B cell (primary cell): Measurements from ENCODE around the gene GSTO2. TPM values are rescaled to one million over a fixed set of nuclear protein-coding genes. Genes with fewer than 3 reads are reported as not detected.

Experiments used
- ATAC-seq: fragments of 200-7000 bp; cut with Tn5 transposase; one replicate; pipeline ENCODE4 v1.10.0; 2021; ENCODE audit warnings: low read depth, mild to moderate bottlenecking, moderate number of reproducible peaks, moderate library complexity
- CTCF ChIA-PET: fragments of 350-600 bp; sonication (Branson Sonifier 250); formaldehyde crosslinking; loops from one replicate; lab custom pipeline; 2021; ENCODE audit warnings: antibody characterized with exemption, inconsistent platforms; lab: Charles Lee
- POLR2A ChIA-PET: fragments of 350-600 bp; sonication (Branson Sonifier 250); formaldehyde crosslinking; loops from one replicate; lab custom pipeline; 2021; ENCODE audit warnings: antibody characterized with exemption; lab: Charles Lee
- DNase-seq: peaks from one replicate; pipeline ENCODE4 v3.0.0; 2013
- H2AFZ ChIP-seq: 2 replicates; pipeline ENCODE4 v1.6.1; 2012; ENCODE audit warnings: mild to moderate bottlenecking, low read depth, low read length; ENCODE audit not compliant: insufficient read depth, poor library complexity, severe bottlenecking
- H3K27ac ChIP-seq, 2 donors: 1 replicate in 1 of 2; 2 replicates in 1 of 2; pipeline ENCODE4 v1.5.1; 2012 to 2013; ENCODE audit warnings: low read length in 2 of 2, mild to moderate bottlenecking in 2 of 2, moderate library complexity in 1 of 2
- H3K27me3 ChIP-seq, 4 experiments: fragments of 200-600 bp in 1 of 4; sonication (generic) in 1 of 4; replicated peaks in 1 of 4; 1 replicate in 2 of 4; 2 replicates in 2 of 4; pipeline versions ENCODE4 v1.6.1 to v1.7.0; 2013 to 2016; ENCODE audit warnings: low read length in 3 of 4, mild to moderate bottlenecking in 2 of 4, mixed read lengths in 1 of 4, moderate library complexity in 1 of 4; ENCODE audit not compliant: insufficient read depth in 4 of 4, control insufficient read depth in 3 of 4; ENCODE audit errors: control extremely low read depth in 1 of 4
- H3K36me3 ChIP-seq, 2 experiments: replicated peaks in 1 of 2; 1 replicate in 1 of 2; 2 replicates in 1 of 2; pipeline versions ENCODE4 v1.6.1 to v1.7.1; 2013; ENCODE audit warnings: low read length in 1 of 2; ENCODE audit not compliant: insufficient read depth in 2 of 2, control insufficient read depth in 1 of 2; ENCODE audit errors: control extremely low read depth in 1 of 2, extremely low read depth in 1 of 2
- H3K4me1 ChIP-seq, 2 donors: fragments of 200-600 bp in 1 of 2; sonication (generic) in 1 of 2; 1 replicate in 1 of 2; 2 replicates in 1 of 2; pipeline versions ENCODE4 v1.5.1 to v1.6.1; 2013 to 2017; ENCODE audit warnings: low read length in 2 of 2; ENCODE audit not compliant: control insufficient read depth in 2 of 2, insufficient read depth in 2 of 2
- H3K4me2 ChIP-seq: replicated peaks from 2 replicates; pipeline ENCODE3; 2012; ENCODE audit warnings: mild to moderate bottlenecking, low read depth, low read length; ENCODE audit not compliant: poor library complexity, severe bottlenecking
- H3K4me3 ChIP-seq, 5 experiments: fragments of 200-600 bp in 1 of 5; sonication (generic) in 1 of 5; 1 replicate in 3 of 5; 2 replicates in 2 of 5; pipeline versions ENCODE4 v1.5.1 to v1.7.0; 2011 to 2016; ENCODE audit warnings: low read length in 4 of 5, mild to moderate bottlenecking in 4 of 5, low read depth in 2 of 5, control low read depth in 1 of 5, moderate library complexity in 1 of 5; ENCODE audit not compliant: insufficient read depth in 1 of 5; ENCODE audit errors: control extremely low read depth in 1 of 5, extremely low read depth in 1 of 5
- H3K79me2 ChIP-seq: fragments of 200-600 bp; sonication (generic); one replicate; pipeline ENCODE4 v1.6.0; 2016; ENCODE audit warnings: low read length; ENCODE audit not compliant: control insufficient read depth, insufficient read depth
- H3K9ac ChIP-seq: fragments of 200-600 bp; sonication (generic); 2 replicates; pipeline ENCODE4 v1.6.1; 2017; ENCODE audit warnings: mild to moderate bottlenecking, low read length, moderate library complexity
- H3K9me3 ChIP-seq, 3 donors: one replicate each; pipeline versions ENCODE4 v1.6.1 to v1.7.1; 2013; ENCODE audit warnings: low read length in 2 of 3; ENCODE audit not compliant: control insufficient read depth in 2 of 3, insufficient read depth in 1 of 3; ENCODE audit errors: control extremely low read depth in 1 of 3
- H4K20me1 ChIP-seq: 2 replicates; pipeline ENCODE4 v1.6.0; 2012; ENCODE audit warnings: mild to moderate bottlenecking, low read length; ENCODE audit not compliant: insufficient read depth, control insufficient read depth, poor library complexity, severe bottlenecking
- H3K27ac Mint-ChIP-seq: one replicate; pipeline ENCODE4 v1.8.0; 2021; ENCODE audit warnings: mixed read lengths
- H3K27me3 Mint-ChIP-seq: one replicate; pipeline ENCODE4 v1.8.0; 2021; ENCODE audit warnings: mixed read lengths
- H3K4me1 Mint-ChIP-seq: one replicate; pipeline ENCODE4 v1.8.0; 2021; ENCODE audit warnings: mixed read lengths
- H3K4me3 Mint-ChIP-seq: one replicate; pipeline ENCODE4 v1.8.0; 2021; ENCODE audit warnings: mixed read lengths
- H3K9me3 Mint-ChIP-seq: one replicate; pipeline ENCODE4 v1.8.0; 2022; ENCODE audit warnings: mixed read lengths; ENCODE audit not compliant: insufficient read depth
- EZH2 ChIP-seq: IDR thresholded peaks from 2 replicates; pipeline ENCODE4 v1.6.1; 2012; ENCODE audit warnings: borderline replicate concordance, low read depth, mild to moderate bottlenecking, moderate library complexity, low read length; ENCODE audit not compliant: insufficient read depth, poor library complexity, severe bottlenecking
- WGBS: methylation state at CpG from one replicate; pipeline ENCODE4 v1.1.5; 2013; ENCODE audit warnings: missing lambda C conversion rate; ENCODE audit not compliant: insufficient coverage; 5-methylcytosine and 5-hydroxymethylcytosine counted together
- intact Hi-C: fragments of 100-400 bp; cut with micrococcal nuclease; formaldehyde crosslinking; loops from one replicate; pipeline ENCODE4 v1.10.0; 2022
- polyA plus RNA-seq: library from polyadenylated mRNA; depleted of rRNA; stranded (reverse); fragments of >200 nt; gene quantifications from 2 replicates; pipeline ENCODE4 v1.2.3, GENCODE V29; 2012
- total RNA-seq, 2 donors: library from RNA; stranded (reverse); fragments of 120-200 nt in 1 of 2; gene quantifications; 1 replicate in 1 of 2; 2 replicates in 1 of 2; pipeline versions ENCODE4 v1.2.3 to v1.2.4, GENCODE V29; 2013 to 2022
- TF ChIP-seq, protein P1 (sequence below): fragments of 200-600 bp; IDR thresholded peaks from one replicate; pipeline ENCODE4 v1.8.0; 2022; ENCODE audit warnings: antibody characterized with exemption, mild to moderate bottlenecking

The GSTO2 gene
- total and polyA plus RNA-seq, 2 donors (not counting 1 experiment from before 2014, with no cell fraction given): 0.16 to 0.89 TPM

DNA sequence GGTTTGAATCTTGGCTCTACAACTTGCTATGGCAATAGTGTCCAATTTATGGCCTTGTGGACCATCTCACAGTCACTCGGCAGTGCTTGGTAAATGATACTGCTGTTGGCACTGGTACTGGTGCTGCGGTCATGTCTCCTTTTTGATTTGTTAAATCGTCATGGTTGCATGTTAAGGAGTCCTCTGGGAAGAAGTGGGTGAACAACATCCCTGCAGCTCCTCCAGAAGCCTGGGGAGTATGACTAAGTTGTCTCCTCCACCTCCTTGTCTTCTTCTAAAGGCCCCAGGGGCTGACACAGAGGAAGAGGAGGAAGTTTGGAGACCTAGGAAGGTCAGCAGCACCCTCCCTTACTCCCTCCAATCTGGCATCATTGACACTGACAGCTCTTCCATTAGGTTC is 60.8 kb downstream of the GSTO2 start:
- H3K4me3 Mint-ChIP-seq: peak overlapping the region; percentile 5
- TF ChIP-seq EZH2: no peak
- TF ChIP-seq, protein P1, sequence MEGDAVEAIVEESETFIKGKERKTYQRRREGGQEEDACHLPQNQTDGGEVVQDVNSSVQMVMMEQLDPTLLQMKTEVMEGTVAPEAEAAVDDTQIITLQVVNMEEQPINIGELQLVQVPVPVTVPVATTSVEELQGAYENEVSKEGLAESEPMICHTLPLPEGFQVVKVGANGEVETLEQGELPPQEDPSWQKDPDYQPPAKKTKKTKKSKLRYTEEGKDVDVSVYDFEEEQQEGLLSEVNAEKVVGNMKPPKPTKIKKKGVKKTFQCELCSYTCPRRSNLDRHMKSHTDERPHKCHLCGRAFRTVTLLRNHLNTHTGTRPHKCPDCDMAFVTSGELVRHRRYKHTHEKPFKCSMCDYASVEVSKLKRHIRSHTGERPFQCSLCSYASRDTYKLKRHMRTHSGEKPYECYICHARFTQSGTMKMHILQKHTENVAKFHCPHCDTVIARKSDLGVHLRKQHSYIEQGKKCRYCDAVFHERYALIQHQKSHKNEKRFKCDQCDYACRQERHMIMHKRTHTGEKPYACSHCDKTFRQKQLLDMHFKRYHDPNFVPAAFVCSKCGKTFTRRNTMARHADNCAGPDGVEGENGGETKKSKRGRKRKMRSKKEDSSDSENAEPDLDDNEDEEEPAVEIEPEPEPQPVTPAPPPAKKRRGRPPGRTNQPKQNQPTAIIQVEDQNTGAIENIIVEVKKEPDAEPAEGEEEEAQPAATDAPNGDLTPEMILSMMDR: no peak
- peaks cover 97% of the 10 kb centered on the region for H3K4me1 Mint-ChIP-seq
- no peak for DNase-seq
- intact Hi-C loops: loop anchor here (1.0 kb wide), 1 partner anchor 8 kb away; no protein-coding TSS in a partner anchor
- peaks cover 74 to 92% of the 10 kb centered on the region in 2 donors for H3K4me1 ChIP-seq
- no peak for ATAC-seq
- POLR2A ChIA-PET: interaction anchor here (1.1 to 2.1 kb wide), 3 partner anchors 8 to 22 kb away, joined by 3 to 15 read pairs (median 3); partner anchors contain the start of gene ITPRIP
- peaks cover 0 to 22% of the 10 kb centered on the region in 2 experiments for H3K36me3 ChIP-seq
- H3K27me3 Mint-ChIP-seq: no peaks in the 10 kb centered on the region
- peak overlapping the region; percentile 89 for H3K27ac Mint-ChIP-seq
- H3K9me3 ChIP-seq: no peaks in the 10 kb centered on the region
- no peak overlapping the region for H2AFZ ChIP-seq
- peaks cover 100% of the 10 kb centered on the region for H3K79me2 ChIP-seq
- H3K4me2 ChIP-seq: peak overlapping the region; percentile 72
- H3K9ac ChIP-seq: peak overlapping the region; percentile 24
- H3K9me3 Mint-ChIP-seq: no peaks in the 10 kb centered on the region
- H4K20me1 ChIP-seq: peaks cover 100% of the 10 kb centered on the region
- H3K27me3 ChIP-seq: no peaks in the 10 kb centered on the region
- H3K4me3 ChIP-seq: peak overlapping the region in 1 of 5 experiments; percentile 5
- CTCF ChIA-PET: interaction anchor here (0.8 to 7.8 kb wide), 4 partner anchors 8 to 38 kb away, joined by 3 to 47 read pairs (median 26); partner anchors contain the start of gene ITPRIP
- 83% methylated on average over 3 of the region's 3 CpGs for WGBS
- H3K27ac ChIP-seq: peak overlapping the region; percentile 45 to 58
